ENCODE results near the gene PNMA6F. TPM values are rescaled to one million over a fixed set of nuclear protein-coding genes. Genes with fewer than 3 reads are reported as not detected.

Gene PNMA6F
- total RNA-seq, 1 experiment from 2014 or later = not detected

- intact Hi-C loops (cut with micrococcal nuclease) = no loop called here
- Histone ChIP-seq H3K27me3 (ENCODE audit: insufficient read depth, low read length) (no peaks in the 10 kb centered on the region), H3K36me3 (ENCODE audit: control insufficient read depth in 1 of 2, insufficient read depth in 2 of 2, low read length in 2 of 2) (no peaks in the 10 kb centered on the region), H3K9me3 (ENCODE audit: control insufficient read depth in 1 of 2, insufficient read depth in 1 of 2, low read depth in 1 of 2, low read length in 2 of 2) (no peaks in the 10 kb centered on the region), H2AFZ (ENCODE audit: low read depth, low read length, poor library complexity, severe bottlenecking) (no peak overlapping the region), H3K9me2 (ENCODE audit: insufficient read depth) (no peaks in the 10 kb centered on the region), H3K27ac (ENCODE audit: low read depth, low read length) (no peak overlapping the region), H3K4me3 (replicated peaks in 1 of 2; ENCODE audit: low read depth in 1 of 2, low read length in 2 of 2) (no peak overlapping the region), H4K20me1 (ENCODE audit: insufficient read depth) (no peaks in the 10 kb centered on the region), H3K9ac (ENCODE audit: low read length) (no peak overlapping the region), H3K79me2 (ENCODE audit: insufficient read depth, low read length) (no peaks in the 10 kb centered on the region), H3K4me2 (ENCODE audit: low read length) (no peak overlapping the region), H3K4me1 (ENCODE audit: control insufficient read depth in 1 of 2, insufficient read depth in 2 of 2, low read length in 2 of 2) (no peaks in the 10 kb centered on the region)
- no TSS peak for BruUV-seq (replicated peaks)
- ChIA-PET CTCF (no interaction called here), RAD21 (ENCODE audit: low non-redundant PET in 1 of 2, low total read pairs in 2 of 2, uncharacterized antibody in 2 of 2, unreplicated experiment in 2 of 2) (no interaction called here), POLR2A (no interaction called here)
- TF ChIP-seq TCF7L2 (IDR thresholded peaks at IDR 0.05; ENCODE audit: borderline replicate concordance, extremely low read depth, insufficient read depth, insufficient read length) = no peak
- TF ChIP-seq REST (IDR thresholded peaks at IDR 0.05; ENCODE audit: low read depth) = no peak
- no peak for TF ChIP-seq ZNF274 (IDR thresholded peaks at IDR 0.05; ENCODE audit: low read depth, low read length)
- no peak for TF ChIP-seq JUND (IDR thresholded peaks at IDR 0.05)
- DNase-seq (ENCODE audit: low read depth, low spot score) (no peak), ATAC-seq (no peak)
These were observed 4.3 kb downstream of the PNMA6F start for GRCh38 chrX:153317306-153317705.

GRCh38 chrX:153312842-153313241, 8.7 kb downstream of the PNMA6F start:
- ChIA-PET RAD21 (ENCODE audit: low non-redundant PET in 1 of 2, low total read pairs in 2 of 2, uncharacterized antibody in 2 of 2, unreplicated experiment in 2 of 2) (no interaction called here), POLR2A (no interaction called here), CTCF (no interaction called here)
- H3K9me2 ChIP-seq (ENCODE audit: insufficient read depth) = no peaks in the 10 kb centered on the region
- no peaks in the 10 kb centered on the region for H4K20me1 ChIP-seq (ENCODE audit: insufficient read depth)
- H3K4me3 ChIP-seq (replicated peaks in 1 of 2; ENCODE audit: low read depth in 1 of 2, low read length in 2 of 2) = no peak overlapping the region
- no peaks in the 10 kb centered on the region for H3K27me3 ChIP-seq (ENCODE audit: insufficient read depth, low read length)
- no peak overlapping the region for H3K4me2 ChIP-seq (ENCODE audit: low read length)
- H3K9ac ChIP-seq (ENCODE audit: low read length) = no peak overlapping the region
- no peak overlapping the region for H2AFZ ChIP-seq (ENCODE audit: low read depth, low read length, poor library complexity, severe bottlenecking)
- H3K9me3 ChIP-seq (ENCODE audit: control insufficient read depth in 1 of 2, insufficient read depth in 1 of 2, low read depth in 1 of 2, low read length in 2 of 2) = no peaks in the 10 kb centered on the region
- BruUV-seq (replicated peaks) = no TSS peak
- H3K79me2 ChIP-seq (ENCODE audit: insufficient read depth, low read length) = no peaks in the 10 kb centered on the region
- intact Hi-C loops (cut with micrococcal nuclease) = no loop called here
- ATAC-seq (no peak), DNase-seq (ENCODE audit: low read depth, low spot score) (no peak)
- H3K27ac ChIP-seq (ENCODE audit: low read depth, low read length) = no peak overlapping the region
- H3K36me3 ChIP-seq (ENCODE audit: control insufficient read depth in 1 of 2, insufficient read depth in 2 of 2, low read length in 2 of 2) = no peaks in the 10 kb centered on the region
- H3K4me1 ChIP-seq (ENCODE audit: control insufficient read depth in 1 of 2, insufficient read depth in 2 of 2, low read length in 2 of 2) = no peaks in the 10 kb centered on the region
- TF ChIP-seq YY1 (IDR thresholded peaks at IDR 0.05; ENCODE audit: extremely low read depth, insufficient replicate concordance, low read depth, low read length) (no peak), MAX (IDR thresholded peaks at IDR 0.05) (no peak), TCF7L2 (IDR thresholded peaks at IDR 0.05; ENCODE audit: borderline replicate concordance, extremely low read depth, insufficient read depth, insufficient read length) (no peak), SP1 (IDR thresholded peaks at IDR 0.05; ENCODE audit: low read depth) (no peak), SRF (IDR thresholded peaks at IDR 0.05; ENCODE audit: low read depth) (no peak), POLR2A (IDR thresholded peaks at IDR 0.05; ENCODE audit: borderline replicate concordance, extremely low read depth, insufficient read depth, insufficient read length) (no peak), SIN3A (IDR thresholded peaks at IDR 0.05; ENCODE audit: low read depth) (no peak), EZH2phosphoT487 (IDR thresholded peaks at IDR 0.05; ENCODE audit: borderline replicate concordance) (no peak), REST (IDR thresholded peaks at IDR 0.05; ENCODE audit: low read depth) (no peak), EZH2 (IDR thresholded peaks at IDR 0.05) (no peak), ELF1 (IDR thresholded peaks at IDR 0.05; ENCODE audit: borderline replicate concordance, low read depth) (no peak), ZFX (IDR thresholded peaks at IDR 0.05) (no peak)

All from HCT116 (cell line).